Endothelial cell of hepatic sinusoid (primary cell): ENCODE data around the gene MRPS23.

Experiments
- in situ Hi-C: cut with HindIII; loops from 2 replicates; pipeline ENCODE4 v1.10.0; 2017; ENCODE audit warnings: low sequenced_read_pairs

The MRPS23 gene

GRCh38 chr17:57838857-57839570 lies 10.8 kb downstream of the MRPS23 start:
- in situ Hi-C loops = no loop called here

GRCh38 chr17:57838453-57838852 lies 11.4 kb downstream of the MRPS23 start:
- in situ Hi-C loops = no loop called here

DNA sequence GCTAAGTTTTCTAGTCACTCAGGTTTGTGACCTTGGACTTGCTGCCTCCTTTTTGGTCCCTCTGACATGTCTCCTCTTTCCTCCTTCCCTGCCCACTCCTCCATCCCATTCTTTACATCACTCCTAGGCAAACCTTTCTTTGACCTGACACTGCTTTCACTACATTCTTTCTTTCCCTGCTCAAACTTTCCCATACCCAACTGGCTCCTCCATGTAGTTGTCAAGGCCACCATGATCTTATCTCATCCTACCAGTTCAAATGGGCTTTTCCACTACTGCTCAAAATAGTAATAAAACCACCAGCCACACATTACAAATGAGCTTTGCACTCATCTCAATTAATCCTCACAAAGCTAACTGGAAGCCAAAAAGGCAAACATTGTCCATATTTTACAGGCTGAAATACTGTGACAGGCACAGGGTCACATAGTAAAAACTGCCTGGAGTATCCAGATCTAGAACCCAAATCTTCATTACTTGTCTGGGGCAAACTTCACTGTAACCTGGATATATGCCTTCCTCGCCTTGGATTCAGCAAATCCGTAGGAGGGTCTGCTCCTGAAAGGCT lies 14.4 kb downstream of the MRPS23 start:
- in situ Hi-C loops = no loop called here

DNA sequence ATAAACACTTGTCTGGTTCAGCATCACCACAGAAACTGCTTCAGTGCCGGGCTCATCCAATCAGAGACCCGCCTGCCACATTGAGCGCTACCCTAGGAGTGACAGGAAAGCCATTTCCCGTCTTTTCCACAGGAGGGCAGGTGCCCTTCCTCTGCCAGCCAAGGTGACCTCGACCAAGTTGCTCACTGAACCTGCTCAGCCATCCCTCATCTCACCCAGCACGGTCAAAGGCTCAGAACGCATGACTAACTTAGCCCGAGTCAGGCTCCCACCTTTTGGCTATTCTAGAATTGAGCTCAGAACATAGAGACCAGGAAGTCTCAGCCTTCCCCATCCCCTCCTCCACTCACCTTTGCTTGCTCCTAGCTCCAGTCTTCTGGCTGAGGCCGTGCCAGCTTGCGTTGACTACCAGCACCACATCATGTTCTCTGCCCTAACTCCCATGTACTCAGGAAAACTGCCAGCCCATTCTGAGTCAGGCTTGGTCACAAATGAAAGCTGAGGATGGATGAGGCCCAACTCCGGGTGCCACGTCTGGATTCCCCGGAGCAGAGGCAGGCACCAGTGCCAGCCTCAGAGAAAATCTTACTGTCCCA lies 15.6 kb downstream of the MRPS23 start:
- in situ Hi-C loops = loop anchor here (5.0 kb wide), 1 partner anchor 67 kb away; no protein-coding TSS in a partner anchor

DNA sequence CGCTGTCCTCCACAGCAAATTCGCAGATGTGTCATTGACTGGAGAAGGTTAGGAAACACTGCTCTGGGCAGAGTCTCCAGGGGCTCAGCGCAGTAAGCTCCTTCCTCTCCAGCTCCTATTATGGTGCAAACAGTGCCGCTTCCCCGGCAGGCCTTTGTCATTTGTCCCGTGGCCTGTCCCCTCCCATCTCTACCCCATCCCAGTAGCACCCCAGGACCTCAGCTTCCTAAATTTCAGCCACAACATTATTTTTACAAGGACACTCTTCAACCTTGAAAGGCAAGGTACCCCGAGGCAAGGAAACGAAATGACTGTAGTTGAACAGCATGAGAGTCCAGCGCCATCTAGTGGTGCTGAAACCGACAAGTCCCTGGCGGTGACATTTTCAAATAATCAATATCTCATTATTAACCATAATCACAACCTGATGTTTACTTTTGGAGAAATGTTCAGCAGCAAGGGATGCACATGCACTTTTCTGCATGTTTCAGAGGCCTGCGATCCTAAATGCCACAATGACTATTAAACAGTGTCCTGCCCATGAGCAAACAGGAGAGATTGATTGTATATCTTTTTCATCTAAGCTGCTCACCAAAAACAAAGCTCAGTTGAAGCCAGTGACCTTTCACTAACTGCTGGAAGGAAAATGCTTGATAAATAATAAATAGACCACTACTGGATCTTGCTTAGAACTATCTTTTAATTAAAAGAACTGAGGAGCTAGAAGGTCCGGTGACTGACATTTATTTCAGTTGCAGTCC lies 16.5 kb downstream of the MRPS23 start:
- in situ Hi-C loops = loop anchor here (5.0 kb wide), 1 partner anchor 66 kb away; no protein-coding TSS in a partner anchor

- in situ Hi-C loops = loop anchor here (5.0 kb wide), 1 partner anchor 65 kb away; no protein-coding TSS in a partner anchor
Measured at GRCh38 chr17:57832314-57833178, 17.3 kb downstream of the MRPS23 start.

DNA sequence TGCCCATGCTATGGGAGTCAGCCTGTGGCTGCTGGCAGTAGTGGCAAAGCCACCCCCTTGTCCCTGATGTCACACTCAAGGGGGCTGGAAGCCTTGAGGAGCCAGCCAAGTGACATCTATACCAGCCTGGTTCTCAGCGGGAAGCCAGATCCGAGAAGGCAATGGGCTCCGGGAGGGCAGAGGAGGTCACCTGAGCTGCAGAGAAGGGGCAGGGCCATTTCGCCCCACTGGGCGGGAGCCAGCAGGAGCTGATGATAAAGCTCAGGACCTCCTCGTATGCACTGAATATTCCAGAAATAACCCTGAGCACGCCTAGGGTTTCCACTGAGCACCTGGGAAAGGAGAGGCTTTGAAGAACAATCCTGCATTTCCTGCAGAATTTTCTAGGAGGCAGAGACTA lies 19.0 kb downstream of the MRPS23 start:
- in situ Hi-C loops = loop anchor here (5.0 kb wide), 1 partner anchor 64 kb away; no protein-coding TSS in a partner anchor

GRCh38 chr17:57823469-57824401 lies 26.1 kb downstream of the MRPS23 start:
- in situ Hi-C loops = no loop called here

DNA sequence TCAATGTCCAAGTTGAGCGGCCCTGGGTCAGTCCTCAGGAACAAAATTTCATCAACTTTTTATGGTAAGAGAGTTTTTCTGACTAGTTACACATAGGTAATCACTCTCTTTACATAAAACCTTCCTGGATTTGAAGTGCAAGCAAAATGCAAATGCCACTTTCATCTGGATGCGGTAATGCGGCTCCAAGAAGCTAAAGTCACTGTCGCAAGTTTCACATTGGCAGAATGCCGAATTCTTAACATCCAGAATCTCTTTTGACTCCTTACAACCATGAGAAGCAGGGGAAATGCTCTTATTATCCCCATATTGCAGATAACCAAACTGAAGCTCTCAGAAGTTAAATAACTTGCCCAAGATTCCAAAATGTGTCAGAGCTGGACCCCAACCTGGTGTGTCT lies 30.0 kb downstream of the MRPS23 start:
- in situ Hi-C loops = no loop called here

DNA sequence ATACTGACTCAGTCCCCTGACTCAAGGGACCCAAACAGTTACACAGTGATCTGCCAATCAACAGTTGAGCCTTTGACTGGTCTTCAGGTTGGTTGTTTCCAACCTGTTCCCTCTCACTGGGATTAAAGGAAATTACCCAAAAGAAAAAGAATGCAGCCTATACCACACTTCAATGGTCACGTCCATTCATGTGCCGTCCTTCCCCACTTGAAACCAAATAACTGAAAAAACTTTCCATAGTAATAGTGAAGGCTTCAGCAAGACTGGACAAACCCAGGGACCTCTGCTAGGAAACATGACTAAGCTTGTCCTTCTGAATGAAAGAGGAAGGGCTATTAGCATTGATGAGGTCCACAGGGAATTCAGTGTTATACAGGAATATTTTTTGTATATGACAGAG lies 30.6 kb downstream of the MRPS23 start:
- in situ Hi-C loops = no loop called here

DNA sequence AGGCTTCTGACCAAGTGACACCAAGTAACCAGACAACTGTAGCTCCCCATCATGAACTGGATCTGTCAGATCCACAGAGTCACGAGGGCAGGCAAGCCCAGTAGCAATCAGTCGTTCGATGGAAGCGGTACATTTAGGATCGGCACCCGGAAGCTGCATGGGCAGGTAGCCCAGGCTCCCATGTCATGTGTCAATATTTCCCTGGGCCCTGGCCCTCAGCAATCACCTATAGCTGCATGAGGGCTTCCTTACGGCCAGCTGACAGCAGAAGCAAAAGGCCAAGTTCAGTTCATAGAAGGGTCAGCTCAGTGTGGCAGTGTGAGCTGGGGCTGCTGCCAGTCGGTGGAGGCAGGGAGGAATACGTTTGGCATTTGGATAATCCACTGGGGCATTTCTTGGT lies 31.8 kb downstream of the MRPS23 start:
- in situ Hi-C loops = no loop called here

GRCh38 chr17:57817299-57817698 lies 32.5 kb downstream of the MRPS23 start:
- in situ Hi-C loops = no loop called here

- in situ Hi-C loops = no loop called here
Measured at GRCh38 chr17:57814421-57814820, 35.4 kb downstream of the MRPS23 start.

- in situ Hi-C loops = no loop called here
Measured at GRCh38 chr17:57811638-57812280, 38.1 kb downstream of the MRPS23 start.

GRCh38 chr17:57810721-57811637 lies 38.9 kb downstream of the MRPS23 start:
- in situ Hi-C loops = no loop called here

GRCh38 chr17:57809879-57810278 lies 40.0 kb downstream of the MRPS23 start:
- in situ Hi-C loops = no loop called here

DNA sequence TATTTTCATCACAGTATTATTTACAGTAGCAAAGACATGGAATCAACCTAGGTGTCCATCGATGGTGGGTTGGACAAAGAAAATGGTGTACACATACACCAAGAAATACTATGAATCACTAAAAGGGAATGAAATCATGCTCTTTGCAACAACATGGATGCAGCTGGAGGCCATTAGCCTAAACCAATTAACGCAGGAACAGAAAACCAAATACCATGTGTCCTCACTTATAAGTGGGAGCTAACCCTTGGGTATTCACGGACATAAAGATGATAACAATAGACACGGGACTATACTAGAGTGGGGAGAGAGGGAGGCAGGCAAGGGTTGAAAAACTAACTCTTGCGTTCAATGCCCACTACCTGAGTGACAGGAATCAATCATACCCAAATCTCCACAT lies 41.0 kb downstream of the MRPS23 start:
- in situ Hi-C loops = no loop called here
